Cardiac muscle cell (in vitro differentiated cells and primary cell): Measurements from ENCODE around the gene SNED1. TPM values are rescaled to one million over a fixed set of nuclear protein-coding genes. Genes with fewer than 3 reads are reported as not detected.

ENCODE experiments used
- DNase-seq, 2 donors: peaks; one replicate each; pipeline versions ENCODE4 v3.0.0 to v3.0.0-alpha.2; 2010 to 2017; ENCODE audit warnings: low read depth in 1 of 2, low spot score in 1 of 2
- H3K27ac ChIP-seq: fragments of 200-600 bp; sonication (generic); 2 replicates; pipeline ENCODE4 v1.5.1; 2016
- H3K27me3 ChIP-seq: fragments of 200-600 bp; sonication (generic); 2 replicates; pipeline ENCODE4 v1.6.0; 2016; ENCODE audit warnings: control low read depth
- H3K36me3 ChIP-seq: fragments of 200-600 bp; sonication (generic); 2 replicates; pipeline ENCODE4 v1.5.1; 2016; ENCODE audit warnings: control low read depth
- H3K4me1 ChIP-seq: fragments of 200-600 bp; sonication (generic); 2 replicates; pipeline ENCODE4 v1.8.1; 2017; ENCODE audit warnings: low read depth, mild to moderate bottlenecking, mixed run types
- H3K4me3 ChIP-seq: fragments of 200-600 bp; sonication (generic); 2 replicates; pipeline ENCODE4 v1.5.1; 2016; ENCODE audit warnings: mild to moderate bottlenecking
- H3K9me3 ChIP-seq: fragments of 200-600 bp; sonication (generic); 2 replicates; pipeline ENCODE4 v1.5.1; 2017; ENCODE audit warnings: low read depth, mild to moderate bottlenecking, control low read depth
- CTCF ChIP-seq: IDR thresholded peaks from 2 replicates; pipeline ENCODE4 v1.5.1; 2012; ENCODE audit warnings: low read depth, mild to moderate bottlenecking, low read length
- polyA plus RNA-seq: library from polyadenylated mRNA; unstranded; fragments of >200 nt; fragmentation: Nextera tagmentation; extraction: Ambion mirVana; gene quantifications from 2 replicates; pipeline ENCODE4 v1.2.1, GENCODE V29; 2016
- total RNA-seq: library from RNA; depleted of rRNA; stranded (reverse); fragments of >200 nt; gene quantifications from 2 replicates; pipeline ENCODE4 v1.2.3, GENCODE V29; 2016

SNED1 gene
- total and polyA plus RNA-seq, 2 experiments from 2014 or later = 0.09 to 0.76 TPM

- no peak overlapping the region for H3K27ac ChIP-seq
- H3K4me3 ChIP-seq = no peak overlapping the region
- no peak for DNase-seq
- H3K36me3 ChIP-seq = no peaks in the 10 kb centered on the region
- peaks cover 46% of the 10 kb centered on the region for H3K27me3 ChIP-seq
- H3K9me3 ChIP-seq = no peaks in the 10 kb centered on the region
- no peak for TF ChIP-seq CTCF
- peaks cover 8% of the 10 kb centered on the region for H3K4me1 ChIP-seq
Observed at GRCh38 chr2:241035142-241035817, 36.9 kb downstream of the SNED1 start.

GRCh38 chr2:241035818-241036396, 37.5 kb downstream of the SNED1 start:
- Histone ChIP-seq H3K27me3 (peaks cover 46% of the 10 kb centered on the region), H3K4me3 (peak overlapping the region; percentile 16)
- DNase-seq = no peak

GRCh38 chr2:241036397-241036963, 38.1 kb downstream of the SNED1 start:
- peaks cover 46% of the 10 kb centered on the region for H3K27me3 ChIP-seq
- no peak for TF ChIP-seq CTCF
- no peaks in the 10 kb centered on the region for H3K36me3 ChIP-seq
- H3K4me1 ChIP-seq = peaks cover 8% of the 10 kb centered on the region
- H3K27ac ChIP-seq = no peak overlapping the region
- H3K9me3 ChIP-seq = no peaks in the 10 kb centered on the region
- peak overlapping the region; percentile 16 for H3K4me3 ChIP-seq
- DNase-seq = peak; percentile 8 to 72

More at GRCh38 chr2:241035818-241036396, 37.5 kb downstream of the SNED1 start:
- Histone ChIP-seq H3K9me3 (no peaks in the 10 kb centered on the region), H3K4me1 (peaks cover 8% of the 10 kb centered on the region), H3K27ac (no peak overlapping the region), H3K36me3 (no peaks in the 10 kb centered on the region)
- no peak for TF ChIP-seq CTCF

- H3K36me3 ChIP-seq = no peaks in the 10 kb centered on the region
- peaks cover 46% of the 10 kb centered on the region for H3K27me3 ChIP-seq
- no peaks in the 10 kb centered on the region for H3K9me3 ChIP-seq
- peak overlapping the region; percentile 16 for H3K4me3 ChIP-seq
- no peak for DNase-seq
- TF ChIP-seq CTCF = no peak
- H3K27ac ChIP-seq = no peak overlapping the region
- peaks cover 8% of the 10 kb centered on the region for H3K4me1 ChIP-seq
Observed at GRCh38 chr2:241036964-241037421, 38.6 kb downstream of the SNED1 start.

- H3K4me1 ChIP-seq = peaks cover 8% of the 10 kb centered on the region
- no peak for TF ChIP-seq CTCF
- no peak overlapping the region for H3K27ac ChIP-seq
- no peaks in the 10 kb centered on the region for H3K36me3 ChIP-seq
- H3K4me3 ChIP-seq = no peak overlapping the region
- H3K9me3 ChIP-seq = no peaks in the 10 kb centered on the region
- DNase-seq = no peak
- H3K27me3 ChIP-seq = peaks cover 46% of the 10 kb centered on the region
Observed at GRCh38 chr2:241037498-241037897, 39.1 kb downstream of the SNED1 start.
